ENCODE results near the gene OVCA2.
A peak's percentile ranks its signal among the peaks of the same experiment; 100 is the strongest.

Gene OVCA2

GRCh38 chr17:2041561-2042389 is at the start of gene OVCA2:
Gene OVCA2, plus strand, starts transcription at chr17:2042022. Its CDS starts 26 bp downstream, at chr17:2042048.
- peak; percentile 97 for DNase-seq (ENCODE audit: low read depth)
- peak; percentile 58 for TF ChIP-seq CTCF (IDR thresholded peaks at IDR 0.05; ENCODE audit: insufficient read depth, low read depth, low read length, missing control alignments)
- peak within 1 kb of the TSS; percentile 90 for H3K4me3 ChIP-seq (ENCODE audit: low read depth, low read length)

DNA sequence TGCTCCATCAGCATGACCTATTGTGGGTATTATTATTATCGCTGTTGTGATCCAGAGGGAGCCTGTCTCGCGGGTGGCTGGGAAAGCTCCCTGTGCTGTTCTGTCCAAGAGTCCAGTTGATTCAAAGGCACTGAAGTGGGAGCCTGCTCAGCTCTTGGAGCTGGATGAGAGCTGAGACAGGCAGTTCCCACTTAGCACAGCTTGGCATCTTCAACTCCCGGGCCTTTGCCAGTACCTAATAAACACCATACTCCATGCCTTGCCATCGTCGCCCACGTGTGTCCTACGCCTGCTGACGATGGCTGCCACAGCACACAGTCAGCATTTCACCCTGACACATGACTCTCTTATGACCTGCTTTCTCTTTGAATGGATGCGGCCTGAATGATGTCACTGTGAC is 49.3 kb upstream of the OVCA2 start:
- no peak for TF ChIP-seq CTCF (IDR thresholded peaks at IDR 0.05; ENCODE audit: insufficient read depth, low read depth, low read length, missing control alignments)
- no peak for DNase-seq (ENCODE audit: low read depth)
- H3K4me3 ChIP-seq (ENCODE audit: low read depth, low read length), result no peak overlapping the region

- TF ChIP-seq CTCF (IDR thresholded peaks at IDR 0.05; ENCODE audit: insufficient read depth, low read depth, low read length, missing control alignments), result no peak
Observed at GRCh38 chr17:1994707-1995106, 47.1 kb upstream of the OVCA2 start.

GRCh38 chr17:1995321-1995892 is 46.4 kb upstream of the OVCA2 start:
- DNase-seq (ENCODE audit: low read depth), result no peak
- H3K4me3 ChIP-seq (ENCODE audit: low read depth, low read length), result no peak overlapping the region
- no peak for TF ChIP-seq CTCF (IDR thresholded peaks at IDR 0.05; ENCODE audit: insufficient read depth, low read depth, low read length, missing control alignments)

More at GRCh38 chr17:1994707-1995106, 47.1 kb upstream of the OVCA2 start:
- no peak overlapping the region for H3K4me3 ChIP-seq (ENCODE audit: low read depth, low read length)
- no peak for DNase-seq (ENCODE audit: low read depth)

DNA sequence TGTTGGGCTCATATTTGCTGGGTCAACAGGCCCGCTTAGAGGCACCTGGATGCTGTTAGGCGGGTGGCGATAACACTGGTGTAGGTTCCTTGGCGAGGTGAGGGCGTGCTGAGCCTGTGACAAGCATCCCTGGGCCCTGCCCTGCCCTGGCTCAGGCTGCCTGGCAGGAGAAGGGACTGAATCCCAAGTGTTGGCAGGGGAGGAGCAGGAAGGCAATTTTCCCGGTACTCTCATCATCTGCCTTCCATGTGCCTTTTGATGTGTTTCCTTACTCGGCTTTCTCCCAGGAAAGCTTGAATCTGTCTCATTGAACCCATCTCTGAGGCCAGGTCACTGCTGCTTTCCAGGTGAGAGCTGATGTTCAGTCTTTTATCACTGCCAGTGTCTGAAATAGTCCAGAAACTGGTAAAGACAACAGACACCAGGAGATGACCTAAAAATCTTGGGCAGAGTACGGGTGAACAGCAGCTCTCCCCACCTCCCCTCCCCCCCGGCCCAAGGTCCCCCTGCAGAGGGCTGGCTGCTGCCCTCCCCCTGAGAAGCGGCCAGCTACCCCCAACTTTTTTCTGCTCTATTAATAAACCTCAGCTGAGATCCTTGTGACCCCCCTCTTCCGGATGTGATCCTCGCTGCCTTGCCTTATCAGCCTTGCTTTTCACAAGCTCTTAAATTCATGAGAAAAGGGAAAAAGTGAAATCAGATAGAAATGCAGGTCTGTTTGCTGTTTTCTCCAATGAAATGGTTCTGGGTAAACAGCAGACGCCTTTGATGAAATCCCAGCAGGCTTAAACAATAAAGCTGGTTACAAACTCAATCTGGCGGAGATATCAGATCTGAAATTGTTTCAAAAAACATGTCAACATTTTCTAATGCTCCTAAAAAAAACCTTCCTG is 45.7 kb upstream of the OVCA2 start:
- no peak overlapping the region for H3K4me3 ChIP-seq (ENCODE audit: low read depth, low read length)
- no peak for DNase-seq (ENCODE audit: low read depth)
- no peak for TF ChIP-seq CTCF (IDR thresholded peaks at IDR 0.05; ENCODE audit: insufficient read depth, low read depth, low read length, missing control alignments)

DNA sequence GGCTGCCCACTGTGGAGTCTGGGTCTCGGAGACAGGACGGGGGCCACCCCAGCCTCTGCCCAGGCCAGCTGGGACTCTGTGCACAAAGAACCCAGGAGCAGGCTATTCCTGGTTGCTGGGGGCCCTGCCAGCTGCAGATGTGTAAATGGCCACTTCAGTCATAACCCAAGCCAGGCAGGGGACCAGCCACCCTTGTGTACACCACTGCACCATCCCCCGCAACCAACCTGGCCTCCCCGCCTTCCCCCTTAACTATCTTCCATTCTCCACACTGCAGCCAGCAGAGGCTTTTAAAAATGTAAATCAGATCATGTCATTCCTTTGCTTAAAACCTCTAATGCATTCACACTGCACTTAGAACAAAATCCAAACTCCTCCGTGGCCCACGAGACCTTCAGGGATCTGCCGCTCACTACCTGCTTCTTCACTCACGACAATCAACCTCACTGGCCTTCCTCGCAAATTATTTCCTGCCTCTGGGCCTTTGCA is 45.0 kb upstream of the OVCA2 start:
- H3K4me3 ChIP-seq (ENCODE audit: low read depth, low read length), result no peak overlapping the region
- DNase-seq (ENCODE audit: low read depth), result no peak
- no peak for TF ChIP-seq CTCF (IDR thresholded peaks at IDR 0.05; ENCODE audit: insufficient read depth, low read depth, low read length, missing control alignments)
